ENCODE data around the gene SLK. TPM values are rescaled to one million over a fixed set of nuclear protein-coding genes. Genes with fewer than 3 reads are reported as not detected.
A peak's percentile ranks its signal among the peaks of the same experiment; 100 is the strongest.

SLK gene
- 28.9 TPM for total RNA-seq
- long read RNA-seq, full-length matches to known transcripts: 16 of 22 reads
- long read RNA-seq, partial matches to known transcripts: 6 of 22 reads
- long read RNA-seq, other reads (novel, unspliced or antisense): 0 of 22 reads

DNA sequence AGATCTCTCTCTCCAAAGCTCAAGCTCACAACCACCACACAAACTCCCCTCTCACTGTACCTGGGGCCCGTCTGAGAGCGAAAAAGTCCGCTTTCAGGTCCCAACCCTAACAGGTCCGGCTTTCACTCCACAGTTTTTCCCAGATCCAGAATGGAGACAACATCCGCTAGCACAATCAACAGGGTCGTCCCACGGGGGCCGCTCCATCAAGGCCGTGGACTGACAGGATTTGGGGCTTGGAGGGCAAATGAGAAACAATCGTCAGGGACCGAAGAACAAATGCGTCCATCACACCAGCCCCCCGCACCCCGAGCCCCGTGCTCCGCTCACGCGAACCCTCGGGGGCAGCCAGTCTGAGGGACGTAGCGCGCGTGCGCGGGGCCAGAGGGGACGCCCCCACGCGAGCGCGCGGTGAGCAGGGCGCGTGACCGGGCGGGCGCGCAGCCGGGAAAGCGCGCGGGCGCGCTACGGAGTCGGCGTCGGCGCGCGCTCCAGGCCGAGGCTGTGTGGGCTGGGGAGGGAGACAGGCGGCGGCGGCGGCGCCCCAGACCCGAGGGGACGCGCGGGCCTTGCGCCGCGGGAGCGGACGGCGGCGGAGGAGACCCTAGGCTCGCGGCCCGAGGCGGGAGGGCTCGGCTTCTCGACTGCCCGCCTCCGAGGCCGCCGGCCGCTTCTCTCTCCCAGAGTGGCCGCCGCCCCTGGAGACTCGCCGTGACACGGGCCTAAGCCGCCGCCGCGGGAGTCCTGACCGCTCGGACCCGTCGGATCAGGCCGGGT is at the start of gene SLK:
Gene SLK (plus strand): TSS at position 470 of the 777 bp plus-strand sequence. CDS start 606 bp downstream, outside the sequence.
- ATAC-seq (peak; percentile 98), DNase-seq (ENCODE audit: missing footprints) (peak; percentile 93)
- intact Hi-C loops (cut with DNase I): loop anchor here (2.0 to 5.0 kb wide), 3 partner anchors 48 to 155 kb away; partner anchors contain the start of genes SFR1 and STN1

DNA sequence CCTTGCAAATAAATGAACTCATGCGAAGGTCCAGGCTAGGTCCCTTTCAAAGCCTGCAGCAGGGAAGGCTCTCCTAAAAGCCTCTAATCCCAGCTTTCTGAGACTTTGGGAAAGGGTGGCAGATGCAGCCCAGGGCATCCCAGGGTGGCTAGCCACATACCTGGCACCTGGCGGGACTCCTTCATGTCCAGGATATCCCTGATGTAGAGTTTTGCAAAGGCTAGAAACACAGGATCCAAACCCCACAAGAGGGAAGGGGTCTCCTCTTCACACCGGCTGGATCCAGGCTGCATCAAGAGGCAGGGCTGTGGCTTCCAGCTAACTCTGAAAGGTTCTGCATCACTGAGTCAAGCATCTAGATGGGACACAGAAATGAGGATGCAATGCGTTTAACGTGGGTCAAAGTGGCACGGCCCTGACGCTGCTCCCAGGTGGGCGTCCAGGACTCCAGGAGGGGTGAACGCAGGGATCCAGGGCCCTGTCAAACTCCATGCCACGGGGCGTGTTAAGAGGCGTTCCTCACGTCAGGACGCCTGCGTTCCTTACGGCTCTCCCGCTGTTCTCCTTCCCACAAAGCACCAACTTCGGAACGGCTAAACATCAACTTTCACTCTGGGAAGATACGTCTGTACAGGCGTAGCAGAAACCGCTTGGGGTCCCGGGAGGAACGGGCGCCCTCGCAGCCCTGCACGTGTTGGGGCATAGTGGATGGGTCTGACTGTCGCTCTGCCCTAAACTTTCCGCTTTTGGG is 49.5 kb upstream of the SLK start:
- DNase-seq (ENCODE audit: missing footprints) (peak; percentile 69), ATAC-seq (peak; percentile 47)
- intact Hi-C loops (cut with DNase I): loop anchor here (2.0 to 5.0 kb wide), 3 partner anchors 23 to 205 kb away; partner anchors contain the start of genes SFR1 and SLK

DNA sequence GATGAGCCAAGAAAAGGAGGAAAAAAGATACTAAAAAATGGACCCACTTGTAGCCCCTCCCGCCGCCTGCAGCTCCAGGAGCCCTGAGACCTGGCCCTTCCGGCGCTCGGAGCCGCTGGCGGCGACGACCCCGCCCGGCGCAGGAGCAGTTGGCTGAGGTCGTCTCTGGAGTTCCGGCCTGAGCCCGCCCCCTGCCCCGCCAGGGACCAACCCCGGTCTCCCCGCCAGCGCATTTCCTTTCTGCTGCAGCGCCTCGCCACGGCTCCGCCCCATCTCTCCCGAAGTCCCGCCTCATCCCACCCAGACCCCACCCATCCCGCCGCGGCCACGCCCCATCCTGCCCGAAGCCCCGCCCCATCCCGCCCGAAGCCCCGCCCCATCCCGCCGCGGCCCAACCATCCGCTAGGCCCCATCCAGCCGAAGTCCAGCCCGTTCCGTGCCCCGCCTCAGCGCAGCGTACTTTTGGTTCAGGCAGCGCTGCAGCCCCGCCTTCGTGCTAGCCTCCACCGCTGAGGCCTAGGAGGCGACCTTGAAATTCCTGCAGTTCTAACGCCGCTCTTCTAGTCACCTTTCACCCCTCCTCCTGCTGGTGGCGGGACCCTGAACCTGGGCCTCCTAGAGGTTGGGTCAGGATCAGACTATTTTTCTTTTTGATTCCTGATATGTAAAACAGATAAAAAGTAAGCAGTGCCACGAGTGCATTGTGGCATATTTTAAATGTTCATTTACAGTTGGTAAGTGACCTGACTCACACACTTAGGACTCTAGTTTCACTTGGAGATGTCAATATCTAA is 48.7 kb upstream of the SLK start, which contains the start of gene STN1:
Gene STN1 (minus strand): TSS at position 132 of the 794 bp plus-strand sequence. CDS start 590 bp downstream, outside the sequence.
- ATAC-seq: peak; percentile 98
- intact Hi-C loops (cut with DNase I): loop anchor here (2.0 to 5.0 kb wide), 2 partner anchors 49 to 204 kb away; partner anchors contain the start of genes SFR1 and SLK
- peak; percentile 99 for DNase-seq (ENCODE audit: missing footprints)

DNA sequence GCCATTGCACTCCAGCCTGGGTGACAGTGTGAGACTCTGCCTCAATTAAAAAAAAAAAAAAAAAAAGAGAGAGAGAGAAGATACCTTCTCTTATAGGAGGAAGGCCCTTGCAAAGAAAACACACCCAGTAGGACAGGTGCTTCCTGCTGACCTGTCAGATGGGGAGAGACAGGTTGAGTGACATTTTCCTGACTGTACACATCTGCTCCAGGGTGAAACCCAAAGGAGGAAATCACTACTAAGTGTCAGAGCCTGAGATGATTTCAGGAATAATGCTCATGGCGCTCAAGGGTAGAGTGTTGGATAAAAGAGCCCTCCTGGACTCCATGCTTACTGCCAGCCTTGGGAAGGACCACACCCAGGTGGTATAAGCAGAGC is 47.3 kb upstream of the SLK start:
- ATAC-seq (no peak), DNase-seq (ENCODE audit: missing footprints) (no peak)
- intact Hi-C loops (cut with DNase I): loop anchor here (2.0 to 5.0 kb wide), 2 partner anchors 47 to 203 kb away; partner anchors contain the start of genes SFR1 and SLK

DNA sequence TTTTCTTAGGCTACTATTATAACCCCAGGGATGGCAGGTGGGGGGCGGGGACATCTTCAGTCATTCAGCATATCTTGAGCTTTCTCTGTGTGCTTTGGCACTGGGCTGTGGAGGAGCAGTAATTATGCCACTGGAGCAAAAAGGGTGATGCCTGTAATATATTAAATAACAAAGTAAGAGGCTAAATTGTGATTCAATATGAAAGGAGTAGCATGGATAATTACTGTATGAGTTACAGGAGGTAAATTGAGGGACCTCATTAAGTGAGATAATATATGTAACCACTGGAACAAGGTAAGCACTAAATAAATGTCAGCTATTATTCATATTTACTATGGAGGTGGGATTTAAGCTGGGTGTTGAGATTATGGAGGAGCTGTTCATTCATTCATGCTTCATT is 45.7 kb upstream of the SLK start:
- intact Hi-C loops (cut with DNase I): no loop called here
- no peak for ATAC-seq
- no peak for DNase-seq (ENCODE audit: missing footprints)

DNA sequence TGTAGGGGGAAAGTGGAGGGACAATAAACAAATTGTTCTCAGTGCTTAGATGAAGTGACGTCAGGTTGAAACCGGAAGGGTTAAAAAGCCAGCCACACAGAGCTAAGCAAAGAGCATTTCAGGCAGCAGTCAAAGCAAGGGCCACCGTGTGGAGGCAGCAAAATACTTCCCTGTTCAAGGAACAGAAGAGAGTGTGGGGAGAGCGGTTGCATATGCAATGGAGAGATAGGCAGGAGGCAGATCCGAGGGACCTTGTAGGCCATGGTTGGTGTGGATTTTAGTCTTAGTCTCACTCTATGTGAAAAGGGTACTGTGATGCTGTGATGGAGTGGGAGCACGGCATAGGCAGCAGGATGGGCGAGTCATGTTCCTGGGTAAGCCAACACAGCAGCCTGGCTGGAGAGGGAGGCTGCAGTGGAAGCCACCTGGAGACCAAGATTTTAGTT is 45.2 kb upstream of the SLK start:
- DNase-seq (ENCODE audit: missing footprints) (no peak), ATAC-seq (no peak)
- intact Hi-C loops (cut with DNase I): no loop called here

DNA sequence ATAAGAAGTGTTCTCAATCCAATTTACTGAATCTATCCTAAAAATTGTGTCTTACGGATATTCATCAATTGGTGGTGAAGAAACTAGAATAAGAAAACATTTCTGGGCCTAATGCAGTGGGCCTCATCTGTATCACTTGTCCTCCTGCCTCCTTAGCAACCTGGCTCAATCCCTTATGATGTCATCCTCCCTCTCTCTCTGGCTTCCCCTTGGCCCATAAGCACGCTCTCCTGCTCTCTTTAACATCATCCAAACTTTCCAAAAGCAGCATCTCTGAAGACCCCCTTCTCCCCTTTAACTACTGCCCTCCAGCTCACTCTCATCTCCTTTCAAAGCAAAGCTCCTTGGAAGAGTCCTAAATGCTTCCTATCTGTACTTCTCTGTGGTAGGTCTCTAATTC is 44.3 kb upstream of the SLK start:
- intact Hi-C loops (cut with DNase I): no loop called here
- no peak for ATAC-seq
- no peak for DNase-seq (ENCODE audit: missing footprints)

DNA sequence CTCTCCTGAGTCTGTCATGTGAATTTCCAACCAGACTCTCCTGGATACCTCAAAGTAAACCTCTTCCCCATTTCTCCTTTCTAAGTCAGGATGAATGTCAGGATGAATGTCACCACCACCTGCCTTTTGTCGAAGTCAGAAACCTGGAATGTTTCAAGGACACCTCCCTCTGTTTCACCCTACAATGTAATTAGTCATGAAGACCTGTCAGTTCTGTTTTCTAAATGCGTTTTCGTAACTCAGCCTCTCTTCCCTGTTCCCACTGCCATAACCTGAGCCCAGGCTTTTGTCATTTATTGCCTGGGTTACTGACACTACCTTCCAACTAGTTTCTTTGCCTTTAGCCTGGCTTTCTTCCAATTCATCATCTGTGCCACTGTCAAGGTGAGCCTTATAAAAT is 43.4 kb upstream of the SLK start:
- no peak for ATAC-seq
- intact Hi-C loops (cut with DNase I): no loop called here

DNA sequence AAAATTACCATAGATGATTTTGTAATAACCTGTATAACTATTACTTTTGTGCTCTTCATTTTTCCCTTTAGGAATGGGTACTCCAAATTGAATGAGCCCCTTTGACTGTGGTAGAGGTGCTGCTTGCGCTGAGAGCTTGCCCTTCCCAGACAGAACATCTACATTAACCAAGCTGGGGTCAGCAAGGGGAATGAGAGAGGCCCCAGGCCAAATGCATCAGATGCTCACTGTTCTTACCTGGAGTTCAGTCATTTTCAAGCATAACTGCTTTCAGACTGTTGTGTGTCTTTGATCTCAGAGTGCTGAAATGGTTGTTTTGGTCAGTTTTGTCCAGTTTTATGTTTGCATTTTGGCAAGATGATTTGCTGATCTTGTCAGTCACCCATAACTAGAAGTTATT is 41.3 kb upstream of the SLK start:
- DNase-seq (ENCODE audit: missing footprints) (no peak), ATAC-seq (no peak)
- intact Hi-C loops (cut with DNase I): no loop called here

More for the DNA sequence above, 43.4 kb upstream of the SLK start:
- no peak for DNase-seq (ENCODE audit: missing footprints)

DNA sequence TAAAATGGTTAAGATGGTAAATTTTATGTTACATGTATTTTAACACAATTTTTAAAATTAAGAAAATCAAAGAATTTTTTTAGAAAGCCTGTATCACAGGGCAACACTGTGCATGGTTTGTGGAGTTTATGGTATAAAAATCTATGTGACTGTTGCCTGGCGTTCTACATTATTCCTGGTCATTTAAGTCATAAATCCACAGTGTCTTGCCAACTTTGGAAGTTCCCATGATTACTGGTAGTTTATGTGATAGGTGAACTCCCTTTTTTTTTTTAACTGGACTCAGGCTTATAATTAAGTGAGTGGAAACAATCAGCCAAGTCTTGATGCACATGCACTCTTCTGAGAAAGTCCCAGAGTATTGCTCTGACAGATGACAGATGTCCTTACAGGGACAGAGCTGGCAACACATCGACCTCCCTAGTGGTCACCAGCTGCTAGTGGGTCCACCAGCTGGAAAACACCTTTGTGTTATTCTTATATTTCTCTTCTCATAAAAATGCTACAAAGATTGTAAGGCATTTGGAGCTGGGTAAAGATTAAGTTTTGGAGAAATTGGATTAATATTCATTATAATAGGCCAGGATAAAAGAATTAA is 40.1 kb upstream of the SLK start:
- intact Hi-C loops (cut with DNase I): no loop called here
- no peak for ATAC-seq
- no peak for DNase-seq (ENCODE audit: missing footprints)

DNA sequence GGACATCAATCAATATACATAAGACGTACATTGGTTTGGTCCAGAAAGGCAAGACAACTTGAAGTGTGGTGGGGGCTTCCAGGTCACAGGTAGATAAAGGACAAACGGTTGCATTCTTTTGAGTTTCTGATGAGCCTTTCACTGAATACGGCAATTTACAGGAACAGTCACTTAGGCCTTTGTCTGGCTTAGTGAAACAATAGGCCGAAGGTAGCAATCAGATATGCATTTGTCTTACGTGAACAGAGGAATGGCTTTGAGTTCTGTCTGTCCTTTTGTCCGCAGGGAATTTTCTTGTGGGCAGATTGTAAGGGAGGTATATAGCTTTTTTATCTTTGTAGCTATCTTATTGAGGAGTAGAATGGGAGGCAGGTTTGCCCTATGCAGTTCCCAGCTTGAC is 38.2 kb upstream of the SLK start:
- no peak for ATAC-seq

DNA sequence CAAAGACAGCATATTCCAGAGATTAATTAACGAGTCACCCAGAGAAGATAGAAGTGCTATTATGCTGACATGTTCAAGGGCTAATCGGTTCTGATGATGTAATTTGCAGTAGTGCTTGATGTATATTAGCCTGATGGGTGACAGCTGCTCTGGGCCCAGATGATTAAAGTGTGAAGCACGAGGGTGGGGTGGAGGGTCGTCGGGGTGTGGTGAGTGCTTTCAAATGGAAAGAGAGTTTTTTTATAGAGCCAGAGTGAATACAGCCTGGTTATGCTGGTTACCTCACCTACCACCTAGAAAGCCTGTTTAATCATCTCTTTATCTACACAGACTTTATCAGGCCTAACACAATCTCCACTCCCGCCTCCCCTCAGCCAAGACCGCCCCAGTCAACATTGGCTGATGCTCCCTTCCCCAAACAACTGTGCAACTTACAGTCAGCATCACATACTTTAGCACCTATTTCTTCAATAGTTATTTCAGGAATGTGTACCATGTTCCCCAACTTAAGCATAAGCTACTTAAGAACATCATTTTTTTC is 37.5 kb upstream of the SLK start:
- DNase-seq (ENCODE audit: missing footprints) (no peak), ATAC-seq (no peak)
- intact Hi-C loops (cut with DNase I): no loop called here

More for the DNA sequence above, 38.2 kb upstream of the SLK start:
- intact Hi-C loops (cut with DNase I): no loop called here
- no peak for DNase-seq (ENCODE audit: missing footprints)

DNA sequence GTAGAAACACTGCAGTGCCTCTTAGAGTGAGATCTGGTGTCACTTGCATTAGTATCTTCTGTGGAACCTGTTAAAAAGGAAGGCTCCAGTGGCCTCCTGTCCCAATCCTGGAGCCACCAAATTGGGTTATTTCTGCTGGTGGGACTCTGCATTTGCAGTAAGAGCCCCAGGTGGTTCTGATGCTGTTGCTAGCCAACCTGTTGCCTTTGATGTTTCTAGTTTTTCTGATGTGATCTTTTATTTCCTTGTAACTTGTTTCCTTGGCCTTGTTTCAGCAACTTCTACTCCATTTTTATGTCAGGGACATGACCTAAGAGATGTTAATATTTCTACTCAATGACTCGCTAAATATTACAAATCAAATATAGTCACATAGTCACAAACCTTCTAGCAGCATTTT is 36.5 kb upstream of the SLK start:
- DNase-seq (ENCODE audit: missing footprints) (no peak), ATAC-seq (no peak)
- intact Hi-C loops (cut with DNase I): no loop called here

DNA sequence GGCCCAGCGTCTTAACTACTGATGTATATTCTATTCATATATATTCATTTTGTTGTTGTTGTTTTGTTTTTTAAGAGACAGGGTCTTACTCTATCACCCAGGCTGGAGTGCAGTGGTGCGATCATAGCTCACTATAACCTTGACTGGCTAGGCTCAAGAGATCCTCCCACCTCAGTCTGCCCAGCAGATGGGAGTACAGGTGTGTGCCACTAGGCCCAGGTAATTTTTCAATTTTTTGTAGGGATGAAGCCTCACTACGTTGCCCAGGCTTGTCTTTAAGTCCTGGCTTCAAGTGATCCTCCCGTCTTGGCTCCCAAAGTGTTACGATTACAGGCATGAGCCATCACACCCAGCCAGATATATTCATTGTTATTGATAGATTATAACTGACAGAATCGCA is 36.1 kb upstream of the SLK start:
- DNase-seq (ENCODE audit: missing footprints) (no peak), ATAC-seq (no peak)
- intact Hi-C loops (cut with DNase I): no loop called here

DNA sequence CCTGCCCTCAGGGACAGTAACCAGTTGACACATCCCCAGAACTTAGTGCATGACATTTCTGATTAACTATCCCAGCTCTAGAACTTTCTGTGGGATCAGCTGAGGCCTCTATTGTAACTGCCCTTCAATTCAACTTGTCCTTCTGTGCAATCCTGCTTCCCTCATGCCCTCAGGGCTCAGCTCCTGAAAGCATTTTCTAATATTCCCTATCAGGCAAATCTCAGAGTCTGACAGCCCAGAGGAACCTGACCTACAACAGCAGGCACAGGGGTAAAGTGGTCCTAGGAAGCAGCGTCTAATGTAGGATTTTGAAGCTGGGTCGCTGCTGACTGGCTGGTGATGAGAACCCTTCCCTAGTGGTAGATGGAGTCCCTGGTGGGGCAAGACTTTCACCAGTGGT is 35.3 kb upstream of the SLK start:
- intact Hi-C loops (cut with DNase I): no loop called here
- DNase-seq (ENCODE audit: missing footprints) (no peak), ATAC-seq (no peak)

DNA sequence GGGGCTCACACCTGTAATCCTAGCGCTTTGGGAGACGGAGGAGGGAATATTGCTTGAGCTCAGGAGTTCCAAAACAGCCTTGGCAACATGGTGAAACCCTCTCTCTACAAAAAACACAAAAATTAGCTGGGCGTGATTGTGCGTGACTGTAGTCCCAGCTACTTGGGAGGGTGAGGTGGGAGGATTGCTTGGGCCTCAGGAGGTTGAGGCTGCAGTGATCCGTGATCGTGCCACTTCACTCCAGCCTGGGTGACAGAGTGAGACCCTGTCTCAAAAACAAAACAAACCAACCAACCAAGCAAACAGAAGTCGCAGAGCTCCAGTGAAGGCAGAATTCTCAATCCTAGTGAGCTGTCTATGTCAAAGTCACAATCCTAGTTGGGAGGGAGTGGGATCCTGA is 34.7 kb upstream of the SLK start:
- no peak for DNase-seq (ENCODE audit: missing footprints)
- ATAC-seq: no peak
- intact Hi-C loops (cut with DNase I): no loop called here

DNA sequence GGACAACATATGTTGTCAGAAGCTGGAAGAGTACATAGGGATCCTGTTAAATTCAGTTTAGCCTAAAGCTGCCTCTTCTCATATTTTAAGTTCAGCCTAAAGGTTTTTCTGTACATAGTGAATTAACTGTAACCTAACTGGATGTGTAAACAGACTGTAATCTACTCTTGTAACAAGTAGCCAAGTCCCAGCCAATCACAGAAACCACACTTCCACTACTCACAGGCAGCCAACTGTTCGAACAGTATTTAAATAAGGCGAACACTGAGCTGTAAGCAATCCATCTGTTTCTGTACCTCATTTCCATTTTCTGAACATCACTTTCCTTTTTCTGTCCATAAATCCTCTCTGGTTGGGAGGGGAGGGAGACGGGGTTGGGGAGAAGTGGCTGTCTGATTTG is 34.0 kb upstream of the SLK start:
- no peak for DNase-seq (ENCODE audit: missing footprints)
- no peak for ATAC-seq
- intact Hi-C loops (cut with DNase I): no loop called here

DNA sequence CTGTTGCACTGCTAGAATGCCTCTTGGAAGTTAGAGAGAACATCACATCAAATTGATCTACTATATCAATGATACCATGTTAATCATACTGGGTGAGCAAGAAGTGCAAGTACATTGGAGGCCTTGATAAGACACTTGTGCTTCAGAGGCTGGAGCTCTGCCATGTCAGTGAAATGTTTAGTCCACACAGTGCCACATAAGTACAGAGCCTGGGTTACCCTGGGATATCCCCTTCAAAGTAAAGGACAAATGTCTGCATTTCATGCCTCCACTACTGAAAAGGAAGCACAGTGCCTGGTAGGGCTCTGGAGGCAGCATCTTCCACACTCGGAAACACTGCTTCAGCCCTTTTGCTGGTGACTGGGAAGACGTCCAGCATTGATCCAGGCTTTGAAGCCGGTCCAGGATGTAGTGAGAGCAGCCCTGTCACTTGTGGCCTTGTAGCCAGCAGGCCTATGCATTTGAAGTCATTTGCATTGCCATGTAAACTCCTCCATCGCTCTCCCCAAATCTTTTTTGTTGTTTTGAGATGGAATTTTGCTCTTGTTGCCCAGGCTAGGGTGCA is 33.3 kb upstream of the SLK start:
- ATAC-seq (no peak), DNase-seq (ENCODE audit: missing footprints) (no peak)
- intact Hi-C loops (cut with DNase I): no loop called here
